Measurements from ENCODE around the gene AKT2.
A peak's percentile ranks its signal among the peaks of the same experiment; 100 is the strongest.
"Not testable (repeated sequence)": the region's sequence is repeated elsewhere in the genome, so short reads cannot be mapped to it uniquely, and the experiment has no call there.

AKT2 gene

GRCh38 chr19:40284501-40285352 lies at the start of gene AKT2:
Gene AKT2 (minus strand): TSS chr19:40285345. CDS start chr19:40265267, 20,078 bp downstream.
- no peak for DNase-seq (ENCODE audit: low read depth, low spot score)

DNA sequence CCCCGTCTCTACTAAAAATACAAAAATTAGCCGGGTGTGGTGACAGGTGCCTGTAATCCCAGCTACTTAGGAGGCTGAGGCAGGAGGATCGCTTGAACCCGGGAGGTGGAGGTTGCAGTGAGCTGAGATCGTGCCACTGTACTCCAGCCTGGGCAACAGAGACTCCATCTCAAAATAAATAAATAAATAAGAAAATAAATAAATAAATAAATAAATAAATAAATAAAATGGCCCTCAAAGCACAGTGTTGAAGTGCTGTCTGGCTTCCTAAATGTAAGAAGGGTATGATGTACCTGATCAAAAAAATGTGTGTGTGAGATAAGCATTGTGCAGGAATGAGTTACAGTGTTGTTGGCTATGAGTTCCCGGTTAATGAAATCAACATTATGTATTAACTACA lies 47.9 kb upstream of the AKT2 start:
- not testable (repeated sequence) for DNase-seq (ENCODE audit: low read depth, low spot score)

DNA sequence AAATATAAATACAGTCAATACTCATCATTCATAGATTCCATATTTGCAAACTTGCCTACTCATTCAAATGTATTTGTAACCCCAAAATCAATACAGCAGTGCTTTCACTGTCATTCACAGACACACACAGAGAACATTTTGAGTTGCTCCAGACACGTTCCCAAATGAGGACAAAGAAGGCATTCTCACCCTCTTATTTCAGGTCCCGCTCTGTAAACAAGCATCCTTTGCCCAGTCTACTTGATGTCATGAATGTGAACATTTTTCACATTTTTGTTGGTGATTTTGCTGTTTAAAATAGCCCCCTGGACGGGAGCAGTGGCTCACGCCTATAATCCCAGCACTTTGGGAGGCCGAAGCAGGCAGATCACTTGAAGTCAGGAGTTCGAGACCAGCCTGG lies 47.5 kb upstream of the AKT2 start:
- no peak for DNase-seq (ENCODE audit: low read depth, low spot score)

GRCh38 chr19:40331052-40331451 lies 45.9 kb upstream of the AKT2 start:
- peak; percentile 31 for DNase-seq (ENCODE audit: low read depth, low spot score)

- DNase-seq (ENCODE audit: low read depth, low spot score), result no peak
Observed at GRCh38 chr19:40326201-40326600, 41.1 kb upstream of the AKT2 start.

GRCh38 chr19:40323705-40324104 lies 38.6 kb upstream of the AKT2 start:
- DNase-seq (ENCODE audit: low read depth, low spot score), result peak; percentile 16

DNA sequence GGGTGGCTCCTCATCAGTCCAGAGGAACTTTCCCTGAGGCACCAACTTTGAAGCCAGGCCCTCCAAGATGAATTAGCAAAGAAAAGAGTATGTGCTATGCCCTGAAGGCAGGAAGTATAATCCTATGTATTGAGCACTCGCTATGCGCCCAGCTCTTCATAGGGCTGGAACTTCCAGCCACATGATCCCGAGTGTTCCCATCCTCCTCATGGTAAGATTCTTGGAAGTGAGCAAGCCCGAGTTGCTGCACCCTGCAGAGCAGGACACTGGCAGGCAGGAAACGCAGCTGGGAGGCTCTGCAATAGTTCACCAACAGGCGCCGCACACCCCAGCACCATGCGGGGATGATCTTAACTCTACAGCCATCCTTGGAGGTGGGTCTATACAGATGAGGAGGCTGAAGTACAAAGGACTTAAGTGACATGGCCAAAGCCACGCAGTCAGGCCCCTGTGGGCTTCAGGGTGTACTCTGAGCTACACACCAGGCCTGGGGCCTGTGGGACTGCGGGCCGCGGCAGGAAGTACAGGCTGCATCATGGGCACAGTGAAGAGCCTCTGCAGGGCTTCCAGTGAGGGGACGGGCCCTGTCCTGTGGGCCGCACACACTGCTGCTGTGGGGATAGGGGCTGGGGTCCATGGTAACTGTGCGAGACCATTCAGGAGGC lies 37.9 kb upstream of the AKT2 start:
- no peak for DNase-seq (ENCODE audit: low read depth, low spot score)

- DNase-seq (ENCODE audit: low read depth, low spot score), result no peak
Observed at GRCh38 chr19:40322271-40322610, 37.1 kb upstream of the AKT2 start.

GRCh38 chr19:40321566-40322270 lies 36.6 kb upstream of the AKT2 start:
- no peak for DNase-seq (ENCODE audit: low read depth, low spot score)

GRCh38 chr19:40321076-40321475 lies 35.9 kb upstream of the AKT2 start:
- no peak for DNase-seq (ENCODE audit: low read depth, low spot score)

GRCh38 chr19:40320558-40320935 lies 35.4 kb upstream of the AKT2 start:
- no peak for DNase-seq (ENCODE audit: low read depth, low spot score)

GRCh38 chr19:40317338-40317737 lies 32.2 kb upstream of the AKT2 start:
- no peak for DNase-seq (ENCODE audit: low read depth, low spot score)

DNA sequence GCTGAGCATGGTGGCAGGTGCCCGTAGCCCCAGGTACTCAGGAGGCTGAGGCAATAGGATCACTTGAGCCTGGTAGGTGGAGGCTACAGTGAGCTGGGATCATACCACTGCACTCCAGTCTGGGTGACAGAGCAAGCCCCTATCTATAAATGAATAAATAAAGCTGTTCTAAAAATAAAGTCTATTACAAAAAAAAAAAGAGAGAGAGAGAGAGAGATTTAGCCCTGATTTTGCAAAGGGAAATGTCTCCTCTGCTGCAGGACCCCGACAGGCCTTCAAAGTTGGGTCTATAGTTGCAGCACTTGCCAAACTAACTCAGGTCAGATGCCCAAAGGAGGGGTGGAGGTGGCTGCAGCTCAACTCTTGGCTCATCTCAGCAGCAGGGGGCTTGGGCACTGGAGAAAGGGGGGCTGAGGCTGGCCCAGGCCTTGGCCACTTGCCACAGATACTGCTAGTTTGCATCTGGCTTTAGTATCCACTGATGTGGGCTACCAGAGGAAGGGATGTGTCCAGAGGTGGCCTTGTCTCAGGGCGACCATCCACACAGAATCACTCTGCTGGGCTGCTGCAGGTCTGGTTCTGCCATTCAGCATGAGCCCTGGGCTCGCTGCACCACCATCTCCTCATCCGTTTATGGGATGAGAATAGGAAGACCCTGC lies 30.8 kb upstream of the AKT2 start:
- no peak for DNase-seq (ENCODE audit: low read depth, low spot score)

GRCh38 chr19:40314656-40315055 lies 29.5 kb upstream of the AKT2 start:
- DNase-seq (ENCODE audit: low read depth, low spot score), result no peak

- DNase-seq (ENCODE audit: low read depth, low spot score), result no peak
Observed at GRCh38 chr19:40313229-40313983, 28.3 kb upstream of the AKT2 start.

DNA sequence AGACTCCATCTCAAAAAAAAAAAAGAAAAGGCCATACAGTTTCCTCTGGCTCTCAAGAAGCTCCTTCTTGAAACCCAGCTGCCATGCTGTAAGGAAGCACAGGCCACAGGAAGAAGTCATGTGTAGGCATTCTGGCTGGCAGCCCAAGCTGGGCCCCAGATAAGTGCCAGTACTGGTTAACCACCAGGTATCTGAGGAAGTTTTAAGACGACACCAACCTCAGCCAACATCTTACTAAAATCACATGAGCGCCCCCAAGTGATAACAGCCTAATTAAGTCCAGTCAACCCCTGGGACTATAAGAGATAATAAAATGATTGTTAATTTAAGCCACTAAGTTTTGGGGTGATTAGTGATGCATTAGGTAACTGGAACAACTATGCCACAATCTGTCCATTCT lies 27.4 kb upstream of the AKT2 start:
- no peak for DNase-seq (ENCODE audit: low read depth, low spot score)

DNA sequence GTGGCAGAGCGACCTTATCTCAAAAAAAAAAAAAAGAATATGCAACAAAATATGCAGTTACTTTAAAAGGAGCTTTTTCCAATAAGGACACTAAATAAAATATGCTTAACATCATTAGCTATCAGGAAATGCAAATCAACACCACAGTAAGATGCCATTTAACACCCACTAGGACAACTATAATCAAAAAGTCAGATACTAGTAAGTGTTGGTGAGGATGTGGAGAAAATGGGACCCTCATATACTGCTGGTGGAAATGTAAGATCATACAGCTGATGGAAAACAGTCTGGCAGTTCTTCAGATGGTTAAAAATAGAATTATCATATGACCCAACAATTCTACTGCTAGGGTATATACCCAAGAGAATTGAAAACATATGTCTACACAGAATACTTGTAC lies 24.5 kb upstream of the AKT2 start:
- DNase-seq (ENCODE audit: low read depth, low spot score), result no peak

DNA sequence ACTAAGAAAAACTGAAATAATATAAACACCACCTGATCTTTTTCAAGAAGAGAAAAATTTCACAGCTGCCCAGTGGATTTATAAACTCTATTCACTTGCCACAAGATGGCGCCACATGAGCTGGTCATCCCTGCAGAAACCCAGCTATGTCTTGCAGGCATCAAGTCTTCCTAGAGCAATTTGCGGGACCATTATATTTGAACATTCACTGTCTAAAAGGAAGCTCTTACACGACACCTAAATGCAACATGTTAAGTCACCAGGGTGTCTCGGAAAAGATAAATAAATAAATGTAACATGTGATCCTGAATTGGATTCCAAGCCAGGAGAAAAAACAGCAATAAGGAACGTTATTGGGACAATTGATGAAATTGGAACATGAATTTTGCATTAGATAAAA lies 20.3 kb upstream of the AKT2 start:
- DNase-seq (ENCODE audit: low read depth, low spot score), result peak; percentile 42

DNA sequence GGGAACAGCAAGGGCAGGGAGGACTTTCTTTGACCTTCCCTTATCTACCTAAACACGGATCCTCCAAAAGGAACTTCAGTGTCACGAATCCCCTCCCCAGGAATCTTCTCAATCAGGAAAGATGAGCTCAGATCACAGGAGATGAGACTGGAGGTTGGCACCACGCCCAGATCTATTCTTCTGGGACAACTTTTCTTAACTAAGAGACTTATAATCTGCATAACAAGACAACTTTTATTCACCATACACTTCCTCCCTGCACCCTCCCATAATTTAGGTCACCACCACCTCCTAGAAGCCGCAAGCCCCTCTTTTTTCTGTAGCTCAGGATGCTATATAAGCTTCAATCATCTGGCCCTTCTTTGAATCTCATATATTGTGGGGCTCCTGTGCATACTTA lies 19.2 kb upstream of the AKT2 start:
- no peak for DNase-seq (ENCODE audit: low read depth, low spot score)

GRCh38 chr19:40303765-40304164 lies 18.6 kb upstream of the AKT2 start:
- DNase-seq (ENCODE audit: low read depth, low spot score), result no peak

DNA sequence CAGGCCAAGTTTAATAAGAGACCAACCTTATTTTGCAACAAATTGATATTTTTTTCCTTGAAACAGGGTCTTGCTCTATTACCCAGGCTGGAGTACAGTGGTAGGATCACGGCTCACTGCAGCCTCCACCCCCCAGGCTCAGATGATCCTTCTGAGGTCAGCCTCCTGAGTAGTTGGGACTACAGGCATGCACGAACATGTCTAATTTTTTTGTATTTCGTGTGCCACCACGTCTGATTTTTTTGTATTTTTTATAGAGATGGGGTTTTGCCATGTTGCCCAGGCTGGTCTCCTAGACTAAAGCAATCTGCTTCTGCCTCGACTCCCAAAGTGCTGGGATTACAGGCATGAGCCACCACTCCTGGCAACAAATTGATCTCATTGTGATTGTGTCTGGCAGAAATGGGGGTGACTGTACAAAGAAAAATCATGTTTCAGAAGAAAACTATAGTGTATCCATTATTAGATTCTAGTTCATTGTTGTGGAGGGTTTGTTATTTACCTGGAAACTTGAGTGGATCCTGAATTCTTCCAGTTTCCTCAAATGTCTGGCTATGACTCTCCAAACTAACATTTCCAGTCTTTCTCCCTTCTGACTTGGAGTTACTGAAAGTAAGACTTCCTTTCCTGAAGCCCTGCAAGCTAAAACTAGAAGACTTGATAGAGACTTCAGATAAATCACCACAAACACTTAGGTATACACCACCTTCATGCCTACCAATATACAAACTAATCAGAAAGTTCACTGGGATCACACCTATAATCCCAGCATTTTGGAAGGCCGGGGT lies 17.3 kb upstream of the AKT2 start:
- no peak for DNase-seq (ENCODE audit: low read depth, low spot score)
